Fibroblast of skin of right quadriceps (primary cell): ENCODE results near the gene MRRF.

Experiments
- DNase-seq: peaks from one replicate; pipeline ENCODE4 v3.0.0-alpha.2; 2013

MRRF gene

GRCh38 chr9:122228568-122229484 is 35.9 kb upstream of the MRRF start, which contains the start of gene LHX6:
LHX6 (minus strand) TSS chr9:122228957; CDS start chr9:122228740, 217 bp downstream.
- DNase-seq: peak; percentile 34

- DNase-seq: no peak
Measured at GRCh38 chr9:122229485-122229837, 35.2 kb upstream of the MRRF start.

GRCh38 chr9:122232796-122233306 is 31.8 kb upstream of the MRRF start:
- DNase-seq: no peak

- DNase-seq: no peak
Measured at GRCh38 chr9:122234022-122234748, 30.5 kb upstream of the MRRF start.

GRCh38 chr9:122236681-122237080 is 28.0 kb upstream of the MRRF start:
- DNase-seq: no peak

- DNase-seq: no peak
Measured at GRCh38 chr9:122239722-122240121, 25.0 kb upstream of the MRRF start.

GRCh38 chr9:122244349-122244748 is 20.3 kb upstream of the MRRF start:
- DNase-seq: no peak

- no peak for DNase-seq
Measured at GRCh38 chr9:122246666-122247065, 18.0 kb upstream of the MRRF start.

GRCh38 chr9:122248448-122248865 is 16.2 kb upstream of the MRRF start:
- no peak for DNase-seq

GRCh38 chr9:122251351-122251750 is 13.3 kb upstream of the MRRF start:
- no peak for DNase-seq

GRCh38 chr9:122252796-122253195 is 11.9 kb upstream of the MRRF start:
- no peak for DNase-seq

GRCh38 chr9:122254761-122255160 is 9.9 kb upstream of the MRRF start:
- no peak for DNase-seq

GRCh38 chr9:122256206-122256605 is 8.5 kb upstream of the MRRF start:
- no peak for DNase-seq

GRCh38 chr9:122258886-122259415 is 5.7 kb upstream of the MRRF start:
- DNase-seq: no peak

GRCh38 chr9:122261469-122261881 is 3.2 kb upstream of the MRRF start:
- peak; percentile 57 for DNase-seq

- no peak for DNase-seq
Measured at GRCh38 chr9:122262073-122262472, 2.6 kb upstream of the MRRF start.

- no peak for DNase-seq
Measured at GRCh38 chr9:122263699-122264349, 858 bp upstream of the MRRF start.

GRCh38 chr9:122265149-122265915 is 650 bp downstream of the MRRF start:
- DNase-seq: peak; percentile 11

- DNase-seq: no peak
Measured at GRCh38 chr9:122268041-122268814, 3.5 kb downstream of the MRRF start.

- no peak for DNase-seq
Measured at GRCh38 chr9:122274055-122274454, 9.4 kb downstream of the MRRF start.

- DNase-seq: no peak
Measured at GRCh38 chr9:122276096-122276495, 11.4 kb downstream of the MRRF start.
